Lower lobe of right lung (tissue), 2 donors: Measurements from ENCODE around the gene UBASH3A. TPM values are rescaled to one million over a fixed set of nuclear protein-coding genes. Genes with fewer than 3 reads are reported as not detected.
A peak's percentile ranks its signal among the peaks of the same experiment; 100 is the strongest.

Experiments used
- ATAC-seq, 2 donors: fragments of 200-7000 bp; cut with Tn5 transposase; one replicate each; pipeline ENCODE4 v1.9.1; 2020 to 2022; ENCODE audit warnings: mild to moderate bottlenecking in 2 of 2, moderate library complexity in 2 of 2
- DNase-seq: peaks from one replicate; pipeline ENCODE4 v3.0.0-alpha.2; 2020
- H3K27ac ChIP-seq: fragments of 200-600 bp; one replicate; pipeline ENCODE4 v1.8.0; 2022
- H3K27me3 ChIP-seq: fragments of 200-600 bp; one replicate; pipeline ENCODE4 v1.8.0; 2022; ENCODE audit warnings: low read depth
- H3K36me3 ChIP-seq: fragments of 200-600 bp; one replicate; pipeline ENCODE4 v1.8.0; 2022; ENCODE audit warnings: mild to moderate bottlenecking
- H3K4me1 ChIP-seq: fragments of 200-600 bp; one replicate; pipeline ENCODE4 v1.8.0; 2022
- H3K4me3 ChIP-seq: fragments of 200-600 bp; one replicate; pipeline ENCODE4 v1.8.0; 2022; ENCODE audit warnings: mild to moderate bottlenecking
- H3K9me3 ChIP-seq: fragments of 200-600 bp; one replicate; pipeline ENCODE4 v1.8.0; 2022
- CTCF ChIP-seq: fragments of 200-600 bp; IDR thresholded peaks from one replicate; pipeline ENCODE4 v1.8.0; 2022; ENCODE audit warnings: antibody characterized with exemption, mild to moderate bottlenecking
- intact Hi-C: fragments of 100-400 bp; cut with DNase I; formaldehyde crosslinking; loops from one replicate; pipeline ENCODE4 v1.11.0; 2022
- total RNA-seq: library from RNA; stranded (reverse); fragmentation: NEBNext Ultra II Directional; extraction: Animal tissue kit (Norgen Biotek cat#: 25700); gene quantifications from one replicate; pipeline ENCODE4 v1.2.1, GENCODE V29; 2021
- donor health status: DM: no; HTN: yes; CAD: no; lungs with severe emphysema.

The UBASH3A gene
- total RNA-seq, 1 donor from 2014 or later = 1.2 TPM

- peaks cover 7% of the 10 kb centered on the region for H3K9me3 ChIP-seq
- no peak for TF ChIP-seq CTCF
- intact Hi-C loops = no loop called here
- ATAC-seq (no peak), DNase-seq (no peak)
- no peak overlapping the region for H3K27ac ChIP-seq
- H3K27me3 ChIP-seq = peaks cover 1% of the 10 kb centered on the region
- H3K4me1 ChIP-seq = no peaks in the 10 kb centered on the region
- no peak overlapping the region for H3K4me3 ChIP-seq
- H3K36me3 ChIP-seq = no peaks in the 10 kb centered on the region
Measured at GRCh38 chr21:42401820-42402251, 1.9 kb upstream of the UBASH3A start.

- intact Hi-C loops = no loop called here
- peak overlapping the region; percentile 35 for H3K4me3 ChIP-seq
- no peak for DNase-seq
Measured at GRCh38 chr21:42404539-42404938, 837 bp downstream of the UBASH3A start.

GRCh38 chr21:42405064-42406013 is 1.6 kb downstream of the UBASH3A start:
- Histone ChIP-seq H3K4me3 (peak overlapping the region; percentile 35), H3K9me3 (peaks cover 7% of the 10 kb centered on the region), H3K4me1 (no peaks in the 10 kb centered on the region), H3K27me3 (peaks cover 5% of the 10 kb centered on the region), H3K36me3 (no peaks in the 10 kb centered on the region), H3K27ac (no peak overlapping the region)
- no peak for TF ChIP-seq CTCF
- ATAC-seq = no peak
- DNase-seq = no peak
- intact Hi-C loops = no loop called here

More at GRCh38 chr21:42404539-42404938, 837 bp downstream of the UBASH3A start:
- TF ChIP-seq CTCF = no peak
- no peak overlapping the region for H3K27ac ChIP-seq
- H3K4me1 ChIP-seq = no peaks in the 10 kb centered on the region
- ATAC-seq = no peak
- H3K36me3 ChIP-seq = no peaks in the 10 kb centered on the region
- peaks cover 5% of the 10 kb centered on the region for H3K27me3 ChIP-seq
- H3K9me3 ChIP-seq = peaks cover 7% of the 10 kb centered on the region

GRCh38 chr21:42406201-42406621 is 2.5 kb downstream of the UBASH3A start:
- Histone ChIP-seq H3K4me1 (no peaks in the 10 kb centered on the region), H3K9me3 (peaks cover 7% of the 10 kb centered on the region), H3K27ac (no peak overlapping the region), H3K4me3 (peak overlapping the region; percentile 35), H3K27me3 (peaks cover 5% of the 10 kb centered on the region), H3K36me3 (no peaks in the 10 kb centered on the region)
- no peak for TF ChIP-seq CTCF
- intact Hi-C loops = no loop called here
- DNase-seq (no peak), ATAC-seq (peak in 1 of 2 donors; percentile 22)

GRCh38 chr21:42406866-42407265 is 3.2 kb downstream of the UBASH3A start:
- Histone ChIP-seq H3K27me3 (peaks cover 5% of the 10 kb centered on the region), H3K4me1 (no peaks in the 10 kb centered on the region), H3K4me3 (no peak overlapping the region), H3K27ac (no peak overlapping the region), H3K9me3 (peaks cover 2% of the 10 kb centered on the region), H3K36me3 (no peaks in the 10 kb centered on the region)
- TF ChIP-seq CTCF = no peak
- intact Hi-C loops = no loop called here
- ATAC-seq = no peak
- no peak for DNase-seq
